ENCODE data around the gene MYO1A.

MYO1A gene

DNA sequence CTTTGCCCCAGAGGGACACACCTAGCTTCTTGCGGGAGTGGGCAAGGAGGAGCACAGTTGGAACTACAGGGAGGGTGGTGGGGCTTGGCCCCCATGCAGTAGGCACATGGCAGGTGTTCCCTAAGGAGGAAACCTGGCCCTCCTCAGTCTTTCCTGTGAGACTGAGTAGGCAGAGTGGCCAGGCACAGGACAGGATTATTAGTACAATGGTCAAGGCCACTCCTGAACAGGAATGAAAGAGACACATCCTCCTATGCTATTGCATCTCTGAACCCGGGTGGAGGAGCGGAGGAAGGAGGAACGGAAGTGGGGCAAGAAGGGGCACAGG lies 846 bp downstream of the MYO1A start:
- no peak for DNase-seq (ENCODE audit: extremely low read depth, low read depth)
- TF ChIP-seq, protein P1, sequence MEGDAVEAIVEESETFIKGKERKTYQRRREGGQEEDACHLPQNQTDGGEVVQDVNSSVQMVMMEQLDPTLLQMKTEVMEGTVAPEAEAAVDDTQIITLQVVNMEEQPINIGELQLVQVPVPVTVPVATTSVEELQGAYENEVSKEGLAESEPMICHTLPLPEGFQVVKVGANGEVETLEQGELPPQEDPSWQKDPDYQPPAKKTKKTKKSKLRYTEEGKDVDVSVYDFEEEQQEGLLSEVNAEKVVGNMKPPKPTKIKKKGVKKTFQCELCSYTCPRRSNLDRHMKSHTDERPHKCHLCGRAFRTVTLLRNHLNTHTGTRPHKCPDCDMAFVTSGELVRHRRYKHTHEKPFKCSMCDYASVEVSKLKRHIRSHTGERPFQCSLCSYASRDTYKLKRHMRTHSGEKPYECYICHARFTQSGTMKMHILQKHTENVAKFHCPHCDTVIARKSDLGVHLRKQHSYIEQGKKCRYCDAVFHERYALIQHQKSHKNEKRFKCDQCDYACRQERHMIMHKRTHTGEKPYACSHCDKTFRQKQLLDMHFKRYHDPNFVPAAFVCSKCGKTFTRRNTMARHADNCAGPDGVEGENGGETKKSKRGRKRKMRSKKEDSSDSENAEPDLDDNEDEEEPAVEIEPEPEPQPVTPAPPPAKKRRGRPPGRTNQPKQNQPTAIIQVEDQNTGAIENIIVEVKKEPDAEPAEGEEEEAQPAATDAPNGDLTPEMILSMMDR (IDR thresholded peaks at IDR 0.05; ENCODE audit: low read depth, low read length) = no peak

DNA sequence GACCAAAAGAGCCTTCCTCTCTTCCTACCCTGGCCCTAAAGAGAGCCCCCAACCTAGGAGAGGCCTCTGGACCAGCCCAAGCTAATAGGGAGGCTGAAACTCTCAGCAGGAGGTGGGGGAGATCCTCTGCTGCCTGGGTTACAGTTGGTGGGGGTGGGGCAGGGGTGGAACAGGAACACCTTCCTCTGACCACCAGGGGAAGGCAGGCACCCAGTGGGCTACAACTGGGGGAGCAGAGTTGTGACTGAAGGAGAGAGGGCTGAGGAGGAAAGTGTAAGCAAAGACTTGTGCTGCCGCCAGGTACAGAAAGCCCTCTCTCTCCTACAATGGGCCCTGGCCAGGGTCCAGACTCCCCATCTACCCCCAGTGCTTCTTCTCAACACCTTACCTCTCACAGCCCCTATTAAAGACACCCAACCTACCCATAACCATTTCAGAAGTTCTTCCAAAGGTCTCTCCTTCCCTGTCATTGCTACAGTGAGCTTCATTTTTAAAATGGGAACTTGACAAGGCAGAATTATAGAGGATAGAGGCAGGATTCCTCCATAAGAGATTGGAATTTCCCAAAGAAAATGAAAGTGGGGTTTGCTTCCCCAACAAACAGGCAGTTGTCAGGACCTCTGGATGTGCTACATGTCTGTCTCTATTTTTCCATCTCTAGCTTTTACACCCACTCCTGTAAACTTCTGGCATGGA lies 1.4 kb downstream of the MYO1A start:
- TF ChIP-seq, protein P1 (IDR thresholded peaks at IDR 0.05; ENCODE audit: low read depth, low read length) = no peak
- DNase-seq (ENCODE audit: extremely low read depth, low read depth) = no peak

DNA sequence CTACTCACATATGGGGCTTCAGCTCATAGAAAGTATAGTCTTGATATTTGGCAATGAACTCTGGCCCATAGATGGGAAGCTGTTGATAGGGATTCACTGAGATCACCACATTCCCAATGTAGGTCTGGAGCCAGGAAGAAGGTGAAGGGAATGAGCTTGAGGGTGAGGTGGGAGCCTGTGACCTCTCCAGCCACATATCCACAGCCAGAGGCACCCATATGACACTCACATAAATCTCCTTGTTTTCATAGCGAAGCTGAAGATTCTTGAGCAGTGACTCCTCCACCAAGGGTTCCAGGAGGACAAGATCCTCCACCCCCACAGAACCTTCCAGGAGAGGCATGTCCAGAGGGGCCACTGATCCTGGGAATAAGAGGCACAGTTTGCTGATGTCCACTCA lies 1.9 kb downstream of the MYO1A start:
- DNase-seq (ENCODE audit: extremely low read depth, low read depth) = no peak
- TF ChIP-seq, protein P1 (IDR thresholded peaks at IDR 0.05; ENCODE audit: low read depth, low read length) = no peak

DNA sequence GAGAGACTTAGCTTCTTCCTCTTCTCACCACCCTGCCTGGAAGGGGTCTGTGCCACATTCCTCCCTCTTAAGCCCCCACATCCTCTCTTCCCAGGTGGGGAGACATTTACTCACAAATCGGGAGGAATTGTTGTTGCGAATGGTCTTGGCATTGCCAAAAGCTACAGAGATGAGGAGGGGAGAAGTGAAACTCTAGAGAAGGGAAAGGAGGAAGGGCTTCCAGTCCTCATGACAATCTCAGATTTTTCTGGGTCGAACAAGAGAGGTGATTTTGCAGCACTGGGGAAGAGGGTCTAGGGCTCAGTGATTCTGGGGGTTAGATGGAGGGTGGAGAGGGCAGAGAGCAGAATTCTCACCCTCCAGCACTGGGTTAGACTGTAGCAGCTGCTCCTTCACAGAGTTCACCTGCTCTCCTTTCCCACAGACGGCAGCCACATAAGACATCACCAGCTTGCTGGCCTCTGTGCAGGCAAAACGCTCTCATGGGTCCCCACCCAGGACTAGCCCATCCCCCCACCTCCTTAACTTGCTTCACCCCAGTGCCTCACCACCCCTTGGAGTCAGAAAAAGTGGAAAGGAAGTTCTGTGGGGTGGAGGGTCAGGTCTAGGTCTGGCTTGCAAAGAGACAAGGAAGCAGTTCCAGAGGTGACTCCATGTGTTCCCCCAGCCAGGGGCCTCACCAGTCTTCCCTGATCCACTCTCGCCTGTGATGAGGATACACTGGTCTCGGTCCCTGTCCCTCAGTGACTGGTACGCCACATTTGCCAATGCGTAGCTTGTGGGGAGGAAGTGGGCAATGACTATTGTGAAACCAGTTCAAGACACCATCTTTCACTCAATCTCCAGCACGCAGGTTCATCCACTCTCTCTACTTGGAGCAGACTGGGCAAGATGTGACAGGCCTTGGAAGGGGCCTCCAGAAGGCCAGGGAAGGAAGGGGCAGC lies 2.7 kb downstream of the MYO1A start:
- TF ChIP-seq, protein P1 (IDR thresholded peaks at IDR 0.05; ENCODE audit: low read depth, low read length) = no peak
- DNase-seq (ENCODE audit: extremely low read depth, low read depth) = no peak

DNA sequence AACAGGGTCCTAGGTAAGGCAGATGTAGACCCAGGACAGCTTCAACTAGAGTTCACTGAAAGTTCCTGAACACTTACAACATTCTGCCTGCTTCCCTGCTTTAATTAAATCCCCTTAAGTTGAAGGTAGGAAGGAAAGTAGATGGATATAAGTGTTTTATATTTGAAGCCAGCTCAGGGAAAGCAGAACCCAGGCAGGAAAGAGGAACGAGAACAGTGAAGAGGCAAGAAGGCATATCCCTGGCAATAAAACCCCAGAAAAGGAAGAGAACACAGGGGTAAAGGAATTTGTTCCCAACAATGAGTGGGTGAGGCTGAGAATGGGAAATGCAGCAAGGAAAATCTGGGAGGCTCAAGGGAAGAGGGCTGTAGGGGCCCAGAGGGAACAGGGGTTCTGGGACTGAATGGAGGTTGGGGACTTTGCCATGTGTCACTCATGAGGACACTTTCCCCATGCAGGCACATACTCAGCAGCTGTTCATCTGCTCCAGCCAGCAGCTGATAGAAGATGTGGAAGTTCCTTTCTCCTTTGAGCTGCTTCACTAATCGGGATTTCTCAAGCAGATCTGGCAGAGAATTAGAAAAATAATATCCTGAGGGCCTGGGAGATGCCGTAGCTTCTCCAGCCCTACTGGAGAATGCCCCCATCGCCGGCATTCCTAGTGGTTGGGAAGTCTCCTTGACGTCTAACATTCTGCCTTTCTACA lies 3.7 kb downstream of the MYO1A start:
- DNase-seq (ENCODE audit: extremely low read depth, low read depth) = no peak
- TF ChIP-seq, protein P1 (IDR thresholded peaks at IDR 0.05; ENCODE audit: low read depth, low read length) = no peak

DNA sequence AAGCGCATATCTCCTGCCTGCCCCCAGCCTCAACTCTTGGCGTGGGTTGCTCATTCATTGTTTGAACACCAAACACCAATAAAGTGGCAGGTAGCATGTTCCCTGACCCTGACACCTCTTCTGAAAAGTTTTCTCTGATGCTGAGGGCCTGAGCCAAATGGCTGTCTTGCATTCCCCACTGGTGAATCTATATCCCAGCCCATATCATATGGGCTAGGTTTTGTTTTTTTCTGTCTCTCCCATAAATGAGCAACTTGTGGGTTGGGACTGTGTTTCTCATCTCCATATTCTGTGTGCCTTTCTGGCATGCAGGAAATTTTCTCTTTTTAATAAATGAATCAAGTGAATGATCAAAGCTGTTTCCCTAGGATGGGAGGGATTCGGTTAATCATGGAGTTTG lies 5.0 kb downstream of the MYO1A start:
- no peak for DNase-seq (ENCODE audit: extremely low read depth, low read depth)
- TF ChIP-seq, protein P1 (IDR thresholded peaks at IDR 0.05; ENCODE audit: low read depth, low read length) = no peak
